ENCODE results near the gene FAM222B.

GRCh38 chr17:28856028-28856574, 13.5 kb upstream of the FAM222B start:
- TF ChIP-seq CTCF (conservative IDR thresholded peaks at IDR 0.05; ENCODE audit: low read length): no peak
- TF ChIP-seq EZH2phosphoT487 (IDR thresholded peaks at IDR 0.05; ENCODE audit: borderline replicate concordance, low read depth, low read length): no peak
